GOT3 (cell line): ENCODE data around the gene ABTB1.
"Not testable (repeated sequence)": the region's sequence is repeated elsewhere in the genome, so short reads cannot be mapped to it uniquely, and the experiment has no call there.

Experiments used
- DNase-seq: peaks from one replicate; lab custom pipeline; 2025; ENCODE audit warnings: mixed read lengths; lab: John Stamatoyannopoulos, UW

The ABTB1 gene

GRCh38 chr3:127650236-127650635 is 22.5 kb upstream of the ABTB1 start:
- no peak for DNase-seq

GRCh38 chr3:127651516-127652172 is 21.1 kb upstream of the ABTB1 start:
- no peak for DNase-seq

- no peak for DNase-seq
Measured at GRCh38 chr3:127652246-127652995, 20.3 kb upstream of the ABTB1 start.

GRCh38 chr3:127654374-127654773 is 18.4 kb upstream of the ABTB1 start:
- no peak for DNase-seq

- not testable (repeated sequence) for DNase-seq
Measured at GRCh38 chr3:127654993-127655392, 17.8 kb upstream of the ABTB1 start.

- DNase-seq: no peak
Measured at GRCh38 chr3:127655641-127656040, 17.1 kb upstream of the ABTB1 start.

- no peak for DNase-seq
Measured at GRCh38 chr3:127656906-127657305, 15.8 kb upstream of the ABTB1 start.

GRCh38 chr3:127658234-127658633 is 14.5 kb upstream of the ABTB1 start:
- DNase-seq: no peak

GRCh38 chr3:127660621-127661251 is 12.0 kb upstream of the ABTB1 start:
- DNase-seq: no peak

GRCh38 chr3:127661600-127661999 is 11.2 kb upstream of the ABTB1 start:
- DNase-seq: no peak

GRCh38 chr3:127662001-127662469 is 10.7 kb upstream of the ABTB1 start:
- DNase-seq: no peak

GRCh38 chr3:127663151-127663550 is 9.6 kb upstream of the ABTB1 start:
- no peak for DNase-seq

GRCh38 chr3:127665165-127665564 is 7.6 kb upstream of the ABTB1 start:
- no peak for DNase-seq

GRCh38 chr3:127665586-127665985 is 7.2 kb upstream of the ABTB1 start:
- DNase-seq: no peak

- no peak for DNase-seq
Measured at GRCh38 chr3:127666676-127667075, 6.1 kb upstream of the ABTB1 start.

GRCh38 chr3:127667119-127667681 is 5.6 kb upstream of the ABTB1 start:
- no peak for DNase-seq

GRCh38 chr3:127668906-127669305 is 3.8 kb upstream of the ABTB1 start:
- no peak for DNase-seq

- DNase-seq: no peak
Measured at GRCh38 chr3:127669541-127670228, 3.1 kb upstream of the ABTB1 start.

GRCh38 chr3:127670229-127670559 is 2.6 kb upstream of the ABTB1 start:
- no peak for DNase-seq

GRCh38 chr3:127670761-127671522 is 1.8 kb upstream of the ABTB1 start:
- DNase-seq: no peak
